Measurements from ENCODE around the gene VWCE.
"Not testable (repeated sequence)": the region's sequence is repeated elsewhere in the genome, so short reads cannot be mapped to it uniquely, and the experiment has no call there.

VWCE gene

DNA sequence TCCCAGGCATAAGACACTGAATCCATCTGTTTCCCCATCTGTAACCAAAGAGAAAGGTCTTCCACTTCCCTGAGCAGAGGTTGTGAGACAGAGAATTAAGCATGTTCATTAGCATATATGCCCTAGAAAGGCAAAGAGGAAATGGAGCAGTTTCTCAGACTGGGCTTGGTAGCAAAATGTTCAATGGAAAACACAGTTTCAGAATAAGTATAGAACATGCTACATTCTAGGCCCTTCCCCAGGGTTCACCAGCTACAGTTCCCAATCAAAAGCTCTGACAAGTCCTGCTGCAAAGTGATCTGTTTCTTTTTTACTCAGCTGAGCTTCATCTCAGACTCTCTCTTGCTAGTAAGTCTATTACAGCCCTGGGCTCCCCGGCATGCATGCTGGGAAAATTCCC lies 42.8 kb downstream of the VWCE start:
- not testable (repeated sequence) for DNase-seq (ENCODE audit: low spot score)

DNA sequence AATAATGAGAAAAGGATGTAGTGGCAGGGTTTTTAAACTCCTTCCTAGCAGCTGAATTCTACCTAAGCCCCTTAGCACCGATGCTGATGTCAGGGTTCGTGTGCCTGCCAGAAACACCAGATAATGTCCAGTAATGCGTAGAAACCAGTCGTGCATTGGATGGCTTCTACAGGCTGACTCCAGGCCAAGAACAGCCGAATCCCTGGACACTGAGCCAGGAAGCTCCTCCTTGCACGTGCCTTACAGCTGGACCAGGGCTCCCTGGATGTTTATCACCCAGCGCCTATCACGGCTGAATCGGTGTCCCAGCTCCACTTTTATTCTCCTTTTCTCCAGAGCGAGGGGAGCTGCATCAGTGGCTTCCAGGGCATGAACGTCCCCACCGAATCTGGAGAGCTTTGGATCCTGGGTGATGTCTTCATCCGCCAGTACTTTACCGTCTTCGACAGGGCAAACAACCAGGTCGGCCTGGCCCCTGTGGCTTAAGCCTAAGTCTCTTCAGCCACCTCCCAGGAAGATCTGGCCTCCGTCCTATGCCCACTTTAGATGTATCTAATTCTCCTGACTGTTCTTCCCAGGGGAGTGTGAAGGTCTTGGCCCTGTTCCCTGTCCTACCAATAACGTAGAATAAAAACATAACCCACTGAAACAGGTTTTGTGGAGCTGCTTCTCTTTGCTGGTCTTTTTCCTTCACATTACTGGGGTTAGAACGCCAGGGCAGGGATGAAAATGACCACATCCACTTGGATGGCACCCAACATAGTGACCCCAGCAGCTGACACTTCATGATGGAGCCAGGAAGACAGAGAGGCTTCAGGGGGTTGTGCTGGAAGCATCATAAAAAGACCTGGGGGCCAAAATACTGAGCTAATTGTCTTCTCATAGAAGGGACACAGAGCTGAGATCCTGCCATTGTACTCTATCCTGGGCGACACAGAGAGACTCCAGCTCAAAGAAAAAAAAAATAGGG lies 44.0 kb downstream of the VWCE start:
- DNase-seq (ENCODE audit: low spot score): not testable (repeated sequence)

GRCh38 chr11:61249201-61249600 lies 45.9 kb downstream of the VWCE start:
- DNase-seq (ENCODE audit: low spot score): not testable (repeated sequence)

- DNase-seq (ENCODE audit: low spot score): not testable (repeated sequence)
Measured at GRCh38 chr11:61248071-61248470, 47.0 kb downstream of the VWCE start.

DNA sequence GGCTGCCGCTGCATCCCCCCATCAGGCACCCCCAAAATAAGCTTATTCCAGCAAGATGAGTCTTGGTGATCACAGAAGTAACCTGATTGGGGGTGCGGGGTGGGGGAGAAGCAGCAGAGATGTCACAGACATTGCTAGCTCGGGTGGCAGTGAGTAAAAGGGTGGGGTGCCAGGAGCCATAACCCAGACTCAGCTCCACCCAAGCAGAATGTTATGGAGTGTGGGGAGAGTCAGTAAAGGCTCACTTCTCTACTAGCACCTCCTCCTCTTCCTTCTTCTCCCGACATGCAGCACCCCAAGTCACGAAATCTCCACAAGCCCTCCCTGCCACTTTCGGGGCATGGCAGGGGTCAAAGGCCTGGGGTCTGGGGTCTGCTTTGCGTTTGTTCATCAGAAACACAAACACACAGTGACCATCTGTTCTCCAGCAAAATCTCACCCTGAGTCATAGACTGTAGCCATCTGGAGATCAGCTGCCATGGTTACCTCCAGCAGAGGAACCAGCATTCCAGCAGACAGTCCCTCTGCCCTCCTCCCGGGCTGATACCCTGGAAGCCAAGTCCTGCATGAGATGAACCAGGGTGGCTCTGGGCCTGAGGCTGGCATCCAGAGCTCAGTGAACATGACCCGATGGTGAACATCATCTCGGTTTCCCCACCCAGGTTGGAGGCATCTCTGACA lies 49.7 kb downstream of the VWCE start:
- not testable (repeated sequence) for DNase-seq (ENCODE audit: low spot score)

- not testable (repeated sequence) for DNase-seq (ENCODE audit: low spot score)
Measured at GRCh38 chr11:61241526-61241925, 53.6 kb downstream of the VWCE start.

DNA sequence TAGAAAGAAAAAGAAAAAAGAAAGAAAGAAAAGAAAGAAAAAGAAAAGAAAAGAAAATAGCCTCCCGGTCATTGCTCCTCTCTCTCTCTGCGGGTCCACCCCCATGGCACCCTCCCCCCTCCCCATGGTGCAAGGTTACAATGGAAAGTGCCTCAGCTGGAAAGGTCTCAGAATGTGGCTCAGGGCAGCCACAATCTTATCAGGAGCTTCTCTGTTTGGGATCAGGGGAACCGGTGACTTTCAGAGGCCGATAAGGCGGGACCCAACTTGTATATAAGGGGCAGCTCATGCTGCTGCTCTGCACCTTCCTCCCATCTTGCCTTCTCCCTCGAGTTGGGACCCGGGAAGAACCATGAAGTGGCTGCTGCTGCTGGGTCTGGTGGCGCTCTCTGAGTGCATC lies 54.2 kb downstream of the VWCE start, which contains the start of gene PGA5:
TSS of gene PGA5 (plus strand) at position 301 of the 400 bp plus-strand sequence. CDS start at position 353, 52 bp downstream.
- not testable (repeated sequence) for DNase-seq (ENCODE audit: low spot score)

DNA sequence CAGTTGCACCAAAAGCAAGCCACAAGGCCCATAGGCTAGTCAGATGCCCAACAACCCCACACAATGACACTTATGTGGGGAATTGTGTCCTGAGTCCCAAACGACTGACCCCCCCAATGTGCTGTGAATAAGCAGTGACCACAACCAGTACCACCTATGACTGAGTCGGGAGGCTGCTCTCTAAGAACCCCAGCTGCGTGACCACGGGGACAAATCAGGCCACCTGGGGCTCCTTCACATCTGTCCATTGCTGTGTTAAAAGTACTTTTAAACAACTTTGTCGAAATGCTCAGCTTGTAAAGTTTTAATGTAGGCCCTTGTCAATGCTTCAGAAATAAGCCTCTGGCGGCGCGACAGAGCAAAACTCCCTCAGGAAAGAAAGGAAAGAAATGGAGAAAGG lies 54.8 kb downstream of the VWCE start:
- DNase-seq (ENCODE audit: low spot score): not testable (repeated sequence)

GRCh38 chr11:61237130-61237529 lies 58.0 kb downstream of the VWCE start:
- not testable (repeated sequence) for DNase-seq (ENCODE audit: low spot score)

- DNase-seq (ENCODE audit: low spot score): not testable (repeated sequence)
Measured at GRCh38 chr11:61232548-61233145, 62.5 kb downstream of the VWCE start.

DNA sequence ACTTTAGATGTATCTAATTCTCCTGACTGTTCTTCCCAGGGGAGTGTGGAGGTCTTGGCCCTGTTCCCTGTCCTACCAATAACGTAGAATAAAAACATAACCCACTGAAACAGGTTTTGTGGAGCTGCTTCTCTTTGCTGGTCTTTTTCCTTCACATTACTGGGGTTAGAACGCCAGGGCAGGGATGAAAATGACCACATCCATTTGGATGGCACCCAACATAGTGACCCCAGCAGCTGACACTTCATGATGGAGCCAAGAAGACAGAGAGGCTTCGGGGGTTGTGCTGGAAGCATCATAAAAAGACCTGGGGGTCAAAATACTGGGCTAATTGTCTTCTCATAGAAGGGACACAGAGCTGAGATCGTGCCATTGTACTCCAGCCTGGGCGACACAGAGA lies 63.5 kb downstream of the VWCE start:
- DNase-seq (ENCODE audit: low spot score): not testable (repeated sequence)

- not testable (repeated sequence) for DNase-seq (ENCODE audit: low spot score)
Measured at GRCh38 chr11:61231033-61231432, 64.1 kb downstream of the VWCE start.

- not testable (repeated sequence) for DNase-seq (ENCODE audit: low spot score)
Measured at GRCh38 chr11:61229458-61229857, 65.7 kb downstream of the VWCE start.

- not testable (repeated sequence) for DNase-seq (ENCODE audit: low spot score)
Measured at GRCh38 chr11:61226457-61227137, 68.5 kb downstream of the VWCE start.

GRCh38 chr11:61222692-61223091 lies 72.4 kb downstream of the VWCE start:
- DNase-seq (ENCODE audit: low spot score): not testable (repeated sequence)

DNA sequence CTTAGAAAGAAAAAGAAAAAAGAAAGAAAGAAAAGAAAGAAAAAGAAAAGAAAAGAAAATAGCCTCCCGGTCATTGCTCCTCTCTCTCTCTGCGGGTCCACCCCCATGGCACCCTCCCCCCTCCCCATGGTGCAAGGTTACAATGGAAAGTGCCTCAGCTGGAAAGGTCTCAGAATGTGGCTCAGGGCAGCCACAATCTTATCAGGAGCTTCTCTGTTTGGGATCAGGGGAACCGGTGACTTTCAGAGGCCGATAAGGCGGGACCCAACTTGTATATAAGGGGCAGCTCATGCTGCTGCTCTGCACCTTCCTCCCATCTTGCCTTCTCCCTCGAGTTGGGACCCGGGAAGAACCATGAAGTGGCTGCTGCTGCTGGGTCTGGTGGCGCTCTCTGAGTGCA lies 73.1 kb downstream of the VWCE start, which contains the start of gene PGA4:
TSS of gene PGA4 (plus strand) at position 301 of the 400 bp plus-strand sequence. CDS start at position 355, 54 bp downstream.
- not testable (repeated sequence) for DNase-seq (ENCODE audit: low spot score)

GRCh38 chr11:61219016-61219415 lies 76.1 kb downstream of the VWCE start:
- DNase-seq (ENCODE audit: low spot score): not testable (repeated sequence)

- DNase-seq (ENCODE audit: low spot score): not testable (repeated sequence)
Measured at GRCh38 chr11:61218306-61218705, 76.8 kb downstream of the VWCE start.

DNA sequence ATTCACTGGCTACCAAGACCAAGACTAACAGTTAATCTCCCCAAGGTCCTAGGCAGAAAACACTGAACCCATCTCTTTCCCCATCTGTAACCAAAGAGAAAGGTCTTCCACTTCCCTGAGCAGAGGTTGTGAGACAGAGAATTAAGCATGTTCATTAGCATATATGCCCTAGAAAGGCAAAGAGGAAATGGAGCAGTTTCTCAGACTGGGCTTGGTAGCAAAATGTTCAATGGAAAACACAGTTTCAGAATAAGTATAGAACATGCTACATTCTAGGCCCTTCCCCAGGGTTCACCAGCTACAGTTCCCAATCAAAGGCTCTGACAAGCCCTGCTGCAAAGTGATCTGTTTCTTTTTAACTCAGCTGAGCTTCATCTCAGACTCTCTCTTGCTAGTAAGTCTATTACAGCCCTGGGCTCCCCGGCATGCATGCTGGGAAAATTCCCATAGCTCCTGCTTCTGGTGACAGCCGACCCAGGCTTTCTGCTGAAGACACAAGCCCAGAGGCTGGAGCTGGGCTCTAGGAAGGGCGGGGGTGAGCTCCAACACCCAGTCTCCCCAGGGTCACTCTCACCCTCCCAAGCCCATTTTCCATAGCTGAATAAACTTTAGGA lies 81.3 kb downstream of the VWCE start:
- DNase-seq (ENCODE audit: low spot score): not testable (repeated sequence)

GRCh38 chr11:61212202-61212601 lies 82.9 kb downstream of the VWCE start:
- not testable (repeated sequence) for DNase-seq (ENCODE audit: low spot score)
